K562 (cell line): ENCODE measurements around the gene ATP2B1. TPM values are rescaled to one million over a fixed set of nuclear protein-coding genes. Genes with fewer than 3 reads are reported as not detected.
A peak's percentile ranks its signal among the peaks of the same experiment; 100 is the strongest.

ENCODE experiments used
- ASH1L ChIP-seq: fragments of 450-650 bp; IDR thresholded peaks from 2 replicates; pipeline ENCODE4 v1.6.1; 2018; ENCODE audit warnings: borderline replicate concordance, mild to moderate bottlenecking, low read depth; ENCODE audit not compliant: partially characterized antibody
- ATF3 ChIP-seq, 2 experiments: fragments of 450-650 bp in 1 of 2; sonication (generic) in 1 of 2; formaldehyde crosslinking in 1 of 2; IDR thresholded peaks in 1 of 2; conservative IDR thresholded peaks in 1 of 2; 2 replicates each; pipeline versions ENCODE4 v1.6.1 to v1.8.1; 2016 to 2023; ENCODE audit warnings: mild to moderate bottlenecking in 2 of 2, moderate library complexity in 2 of 2, inconsistent platforms in 1 of 2, missing genetic modification reagents in 1 of 2
- CAMTA2 ChIP-seq: fragments of 250-450 bp; sonication (Bioruptor Pico); conservative IDR thresholded peaks from 2 replicates; pipeline ENCODE4 v1.5.1; 2022
- CXXC5 ChIP-seq: fragments of 250-450 bp; sonication (Bioruptor Pico); IDR thresholded peaks from 2 replicates; pipeline ENCODE4 v1.8.0; 2022; ENCODE audit warnings: inconsistent platforms, mild to moderate bottlenecking, moderate library complexity
- E2F3 ChIP-seq: fragments of 250-450 bp; sonication (Bioruptor Pico); IDR thresholded peaks from 2 replicates; pipeline ENCODE4 v1.4.0; 2020; ENCODE audit warnings: mild to moderate bottlenecking
- FOSL1 ChIP-seq: fragments of 200-800 bp; sonication (Bioruptor generic); conservative IDR thresholded peaks from 2 replicates; pipeline ENCODE4 v1.6.1; 2016; ENCODE audit warnings: missing genetic modification characterization, missing compliant biosample characterization
- HIVEP1 ChIP-seq: fragments of 250-450 bp; sonication (Bioruptor Pico); IDR thresholded peaks from 2 replicates; pipeline ENCODE4 v1.4.0; 2020; ENCODE audit warnings: mild to moderate bottlenecking
- KAT2B ChIP-seq: IDR thresholded peaks from one replicate; pipeline ENCODE4 v1.6.1; 2012; ENCODE audit warnings: low read depth, mild to moderate bottlenecking, control low read depth, inconsistent platforms, low read length, moderate library complexity
- MAFG ChIP-seq: fragments of 450-650 bp; conservative IDR thresholded peaks from 2 replicates; pipeline ENCODE4 v1.6.1; 2016; ENCODE audit warnings: missing genetic modification characterization, missing compliant biosample characterization
- MAFK ChIP-seq: IDR thresholded peaks from 2 replicates; pipeline ENCODE4 v1.6.1; 2011; ENCODE audit warnings: low read length, improper control_type of control experiment
- MITF ChIP-seq: IDR thresholded peaks from 2 replicates; pipeline ENCODE4 v1.6.1; 2014; ENCODE audit warnings: antibody characterized with exemption
- NFE2 ChIP-seq: IDR thresholded peaks from 2 replicates; pipeline ENCODE4 v1.6.1; 2014; ENCODE audit warnings: antibody characterized with exemption, low read depth
- NR1H2 ChIP-seq: sonication (generic); formaldehyde crosslinking; IDR thresholded peaks from 2 replicates; pipeline ENCODE4 v1.4.0; 2020; ENCODE audit warnings: mild to moderate bottlenecking, missing genetic modification reagents
- TBP ChIP-seq: optimal IDR thresholded peaks from 2 replicates; pipeline ENCODE3; 2011; ENCODE audit warnings: low read depth, low read length, improper control_type of control experiment
- ZC3H11A ChIP-seq: IDR thresholded peaks from 2 replicates; pipeline ENCODE4 v1.6.1; 2012; ENCODE audit warnings: low read depth, low read length, improper control_type of control experiment
- ZNF12 ChIP-seq: sonication (generic); formaldehyde crosslinking; IDR thresholded peaks from 2 replicates; pipeline ENCODE4 v1.4.0; 2020; ENCODE audit warnings: mild to moderate bottlenecking, missing genetic modification reagents
- ZNF24 ChIP-seq: fragments of 450-650 bp; IDR thresholded peaks from 2 replicates; pipeline ENCODE4 v1.6.1; 2016
- ZNF41 ChIP-seq: fragments of 250-450 bp; sonication (Bioruptor Pico); conservative IDR thresholded peaks from 2 replicates; pipeline ENCODE4 v1.4.0; 2020; ENCODE audit warnings: mild to moderate bottlenecking
- ZNF766 ChIP-seq: fragments of 200-800 bp; sonication (Bioruptor generic); conservative IDR thresholded peaks from 2 replicates; pipeline ENCODE4 v1.6.1; 2016; ENCODE audit warnings: missing genetic modification characterization, missing compliant biosample characterization
- ZSCAN29 ChIP-seq: fragments of 450-650 bp; IDR thresholded peaks from 2 replicates; pipeline ENCODE4 v1.6.1; 2017
- polyA plus RNA-seq, 8 experiments: library from polyadenylated mRNA; depleted of rRNA in 4 of 8; stranded (reverse) in 5 of 8; unstranded in 3 of 8; fragments of >200 nt; fragmentation: Nextera tagmentation in 2 of 8; fragmentation: Illumina TruSeq in 1 of 8; extraction: Ambion mirVana in 2 of 8; extraction: Trizol in 1 of 8; gene quantifications; 2 replicates each; pipeline versions ENCODE4 v1.2.1 to v1.2.3, GENCODE V29; 2011 to 2014; ENCODE audit warnings: inconsistent platforms in 1 of 8, missing spikeins in 1 of 8
- total RNA-seq, 7 experiments: library from RNA; depleted of rRNA in 6 of 7; stranded (reverse); fragments of >200 nt in 6 of 7; fragmentation: Illumina TruSeq in 2 of 7; extraction: Trizol in 2 of 7; gene quantifications; 2 replicates each; pipeline versions ENCODE4 v1.2.1 to v1.2.3, GENCODE V29; 2011 to 2021; ENCODE audit warnings: low replicate concordance in 1 of 7
- TF ChIP-seq, protein P1 (sequence below), 2 experiments: fragments of 450-650 bp; formaldehyde crosslinking in 1 of 2; IDR thresholded peaks; 2 replicates each; pipeline versions ENCODE4 v1.4.0 to v1.6.1; 2014 to 2020; ENCODE audit warnings: mild to moderate bottlenecking in 2 of 2, borderline replicate concordance in 1 of 2, low read depth in 1 of 2

Gene ATP2B1
- total and polyA plus RNA-seq, 9 of the 15 experiments (the other 6 are each of a cell fraction or from before 2014, with no cell fraction given) = 8.6 to 39.0 (median 27.8) TPM

DNA sequence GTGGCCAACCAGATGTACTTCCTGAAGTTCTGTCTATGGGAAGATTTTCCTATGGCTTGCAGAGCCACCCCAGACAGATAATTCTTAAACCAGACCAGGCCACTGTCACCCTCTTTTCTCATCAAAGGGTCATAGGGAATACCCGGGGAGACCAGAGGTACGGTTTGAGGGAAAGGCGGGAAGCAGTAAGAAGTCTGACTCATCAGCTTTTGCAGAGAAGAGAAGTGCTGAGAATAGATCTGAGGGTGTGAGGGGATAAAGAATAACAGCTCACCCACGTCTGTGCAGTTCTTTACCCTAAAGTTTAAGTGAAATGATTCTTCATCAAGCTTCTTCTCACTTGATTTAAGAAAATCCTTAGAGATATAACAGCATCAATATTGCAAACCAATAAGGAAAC lies 161.5 kb downstream of the ATP2B1 start (continued):
- TF ChIP-seq, protein P1, sequence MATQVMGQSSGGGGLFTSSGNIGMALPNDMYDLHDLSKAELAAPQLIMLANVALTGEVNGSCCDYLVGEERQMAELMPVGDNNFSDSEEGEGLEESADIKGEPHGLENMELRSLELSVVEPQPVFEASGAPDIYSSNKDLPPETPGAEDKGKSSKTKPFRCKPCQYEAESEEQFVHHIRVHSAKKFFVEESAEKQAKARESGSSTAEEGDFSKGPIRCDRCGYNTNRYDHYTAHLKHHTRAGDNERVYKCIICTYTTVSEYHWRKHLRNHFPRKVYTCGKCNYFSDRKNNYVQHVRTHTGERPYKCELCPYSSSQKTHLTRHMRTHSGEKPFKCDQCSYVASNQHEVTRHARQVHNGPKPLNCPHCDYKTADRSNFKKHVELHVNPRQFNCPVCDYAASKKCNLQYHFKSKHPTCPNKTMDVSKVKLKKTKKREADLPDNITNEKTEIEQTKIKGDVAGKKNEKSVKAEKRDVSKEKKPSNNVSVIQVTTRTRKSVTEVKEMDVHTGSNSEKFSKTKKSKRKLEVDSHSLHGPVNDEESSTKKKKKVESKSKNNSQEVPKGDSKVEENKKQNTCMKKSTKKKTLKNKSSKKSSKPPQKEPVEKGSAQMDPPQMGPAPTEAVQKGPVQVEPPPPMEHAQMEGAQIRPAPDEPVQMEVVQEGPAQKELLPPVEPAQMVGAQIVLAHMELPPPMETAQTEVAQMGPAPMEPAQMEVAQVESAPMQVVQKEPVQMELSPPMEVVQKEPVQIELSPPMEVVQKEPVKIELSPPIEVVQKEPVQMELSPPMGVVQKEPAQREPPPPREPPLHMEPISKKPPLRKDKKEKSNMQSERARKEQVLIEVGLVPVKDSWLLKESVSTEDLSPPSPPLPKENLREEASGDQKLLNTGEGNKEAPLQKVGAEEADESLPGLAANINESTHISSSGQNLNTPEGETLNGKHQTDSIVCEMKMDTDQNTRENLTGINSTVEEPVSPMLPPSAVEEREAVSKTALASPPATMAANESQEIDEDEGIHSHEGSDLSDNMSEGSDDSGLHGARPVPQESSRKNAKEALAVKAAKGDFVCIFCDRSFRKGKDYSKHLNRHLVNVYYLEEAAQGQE (IDR thresholded peaks at IDR 0.05; ENCODE audit: borderline replicate concordance) = no peak
- TF ChIP-seq, protein P1 (CRISPR knock-in tag; IDR thresholded peaks at IDR 0.05; ENCODE audit: low read depth) = no peak
- TF ChIP-seq E2F3 (CRISPR knock-in tag) (no peak), TBP (no peak), KAT2B (no peak), ZC3H11A (no peak), CAMTA2 (CRISPR knock-in tag) (no peak), ATF3 (IDR thresholded peaks at IDR 0.05) (peak; percentile 30; the same call in 1 of the 2 replicates), ATF3 (CRISPR knock-in tag; conservative IDR thresholded peaks at IDR 0.05) (no peak), CXXC5 (CRISPR knock-in tag) (no peak), ZNF12 (CRISPR knock-in tag) (no peak), NR1H2 (no peak), ZNF766 (CRISPR knock-in tag) (no peak), ZNF24 (no peak), MAFG (tag) (0 out of 2 replicates have a peak, but pooled peaks have one; percentile 18), HIVEP1 (no peak), ZNF41 (CRISPR knock-in tag) (no peak), MAFK (peak; percentile 31; the same call in 1 of the 2 replicates), FOSL1 (tag) (0 out of 2 replicates have a peak, but pooled peaks have one; percentile 15), NFE2 (0 out of 2 replicates have a peak, but pooled peaks have one; percentile 17), ASH1L (no peak), ZSCAN29 (no peak), MITF (no peak)
